ENCODE measurements around the gene SHROOM1. TPM values are rescaled to one million over a fixed set of nuclear protein-coding genes. Genes with fewer than 3 reads are reported as not detected.

Gene SHROOM1
- total and polyA plus RNA-seq, 2 of the 8 experiments (the other 6 are each of a cell fraction or from before 2014, with no cell fraction given): 3.9 to 5.2 TPM

DNA sequence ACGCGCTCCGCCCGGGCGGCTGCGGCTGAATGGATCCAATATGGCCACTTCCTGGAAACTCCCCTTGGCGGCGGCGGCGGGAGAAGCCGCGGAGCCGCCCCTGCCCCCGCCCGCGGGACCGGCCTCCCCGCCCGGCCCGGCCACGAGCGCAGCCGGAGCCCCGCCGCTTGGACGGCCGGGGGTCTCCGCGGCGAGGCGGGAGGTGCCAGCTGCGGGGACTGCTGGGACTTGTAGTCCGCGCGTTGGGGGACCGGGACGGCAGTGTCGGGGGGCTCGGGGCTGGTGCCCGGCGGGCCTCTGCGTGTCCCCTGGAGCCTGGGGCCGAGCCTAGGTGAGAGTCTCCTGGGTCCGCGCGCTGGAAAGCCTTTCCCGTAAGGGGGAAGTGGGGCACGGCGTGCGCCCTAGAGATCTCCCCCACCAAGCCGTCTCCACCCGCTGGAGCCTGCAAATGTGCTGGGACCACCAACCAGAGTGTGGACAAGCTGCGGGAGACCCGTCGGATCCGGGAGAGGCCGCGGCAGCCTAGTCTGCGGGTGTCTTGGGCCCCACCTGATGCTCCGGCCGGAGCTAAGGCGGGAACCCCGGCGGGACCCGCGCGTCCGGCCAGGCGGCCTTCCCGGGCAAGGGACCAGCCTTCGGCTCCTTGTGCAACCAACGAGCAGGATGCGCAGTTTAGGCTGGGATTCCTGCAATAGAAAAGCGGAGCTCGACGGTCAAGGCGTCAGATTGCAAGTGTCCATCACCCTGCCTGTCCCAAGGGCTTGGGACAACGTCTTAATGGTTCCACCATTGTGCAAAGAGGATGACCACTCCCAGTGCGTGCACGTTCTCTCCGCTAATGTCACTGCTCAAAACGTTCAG is 53.0 kb downstream of the SHROOM1 start, which contains the start of gene SEPTIN8 (continued):
- TF ChIP-seq CHD7 (IDR thresholded peaks at IDR 0.05; ENCODE audit: insufficient replicate concordance, low read length) (no peak), POLR2AphosphoS5 (IDR thresholded peaks at IDR 0.05; ENCODE audit: low read depth, low read length) (no peak), JUND (IDR thresholded peaks at IDR 0.05; ENCODE audit: low read length) (no peak), KDM1A (IDR thresholded peaks at IDR 0.05; ENCODE audit: borderline replicate concordance, low read length) (no peak), RBBP5 (IDR thresholded peaks at IDR 0.05; ENCODE audit: borderline replicate concordance, low read depth, low read length) (no peak), BCL11A (IDR thresholded peaks at IDR 0.05; ENCODE audit: low read depth in 2 of 2, low read length in 2 of 2) (no peak), JUN (IDR thresholded peaks at IDR 0.05; ENCODE audit: low read depth, low read length) (no peak), CBX8 (IDR thresholded peaks at IDR 0.05; ENCODE audit: borderline replicate concordance, low read depth, low read length) (no peak)
- TF ChIP-seq, protein P1, sequence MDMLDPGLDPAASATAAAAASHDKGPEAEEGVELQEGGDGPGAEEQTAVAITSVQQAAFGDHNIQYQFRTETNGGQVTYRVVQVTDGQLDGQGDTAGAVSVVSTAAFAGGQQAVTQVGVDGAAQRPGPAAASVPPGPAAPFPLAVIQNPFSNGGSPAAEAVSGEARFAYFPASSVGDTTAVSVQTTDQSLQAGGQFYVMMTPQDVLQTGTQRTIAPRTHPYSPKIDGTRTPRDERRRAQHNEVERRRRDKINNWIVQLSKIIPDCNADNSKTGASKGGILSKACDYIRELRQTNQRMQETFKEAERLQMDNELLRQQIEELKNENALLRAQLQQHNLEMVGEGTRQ (IDR thresholded peaks at IDR 0.05; ENCODE audit: low read length): no peak

Measured in H1 (cell line).